GM21360 (cell line): Measurements from ENCODE around the gene CSH1.
"Not testable (repeated sequence)": the region's sequence is repeated elsewhere in the genome, so short reads cannot be mapped to it uniquely, and the experiment has no call there.

ENCODE experiments used
- ATAC-seq: cut with Tn5 transposase; IDR thresholded peaks from one replicate; pipeline ENCODE4 v1.9.1; 2021; ENCODE audit warnings: mild to moderate bottlenecking, moderate library complexity; ENCODE audit not compliant: unreplicated experiment

CSH1 gene

GRCh38 chr17:63871646-63872365, 24.6 kb downstream of the CSH1 start:
- not testable (repeated sequence) for ATAC-seq

- ATAC-seq = not testable (repeated sequence)
These were observed 26.1 kb downstream of the CSH1 start for GRCh38 chr17:63870292-63870665.

DNA sequence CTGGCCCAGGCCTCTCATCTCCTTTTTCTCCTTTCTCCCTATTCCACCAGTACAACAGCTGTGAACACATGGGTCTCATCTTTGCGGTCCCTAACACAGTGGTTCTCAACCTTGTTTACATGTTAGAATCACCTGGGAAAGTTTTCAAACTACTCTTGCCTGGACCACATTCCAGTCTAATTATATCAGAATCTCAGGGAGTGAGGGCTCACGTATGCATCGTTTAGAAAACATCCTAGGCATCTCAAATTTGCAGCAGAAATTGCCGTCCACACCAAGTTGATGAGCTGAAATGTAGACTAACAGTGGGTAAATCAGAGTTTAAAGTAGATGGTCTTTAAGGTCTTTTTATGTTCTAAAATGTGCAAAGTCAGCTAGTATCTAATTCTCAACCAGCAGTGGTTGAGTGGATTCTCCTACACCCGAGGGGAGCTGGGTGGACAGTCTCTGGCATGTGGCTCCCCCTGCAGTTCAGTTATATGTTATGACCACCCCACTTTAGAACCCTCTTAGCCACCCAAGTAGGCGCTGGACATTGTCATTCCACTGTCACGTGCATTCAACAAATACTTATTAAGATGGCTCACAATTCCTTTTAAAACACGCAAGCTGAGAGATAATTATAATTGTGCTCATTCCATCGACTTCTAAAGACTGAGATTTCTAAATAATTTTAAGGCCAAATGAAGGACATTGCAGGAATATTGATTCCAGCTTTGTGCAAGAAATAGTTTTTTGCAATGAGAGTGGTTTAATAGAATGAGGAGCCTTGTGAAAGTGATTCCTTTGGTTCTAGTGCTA, 26.7 kb downstream of the CSH1 start:
- not testable (repeated sequence) for ATAC-seq

DNA sequence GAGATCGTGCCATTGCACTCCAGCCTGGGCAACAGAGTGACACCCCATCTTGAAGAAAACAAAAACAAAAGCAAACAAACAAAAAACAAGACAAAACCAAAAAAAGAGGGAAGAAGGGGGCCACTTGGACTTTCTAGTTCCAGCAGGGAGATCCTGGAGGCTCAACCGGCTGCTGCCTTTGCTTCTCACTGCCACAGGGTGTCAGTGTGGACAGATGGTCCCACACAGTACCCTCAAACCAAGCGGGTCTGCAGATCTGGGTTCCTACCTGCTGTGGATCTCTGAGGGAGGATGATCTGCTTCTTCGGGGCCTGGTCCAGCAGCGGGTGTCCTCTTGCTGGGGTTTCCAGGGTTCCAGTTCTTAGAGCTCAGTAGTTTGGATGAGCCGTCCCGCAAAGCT, 29.7 kb downstream of the CSH1 start:
- not testable (repeated sequence) for ATAC-seq

- no peak for ATAC-seq
These were observed 37.1 kb downstream of the CSH1 start for GRCh38 chr17:63859257-63859656.

DNA sequence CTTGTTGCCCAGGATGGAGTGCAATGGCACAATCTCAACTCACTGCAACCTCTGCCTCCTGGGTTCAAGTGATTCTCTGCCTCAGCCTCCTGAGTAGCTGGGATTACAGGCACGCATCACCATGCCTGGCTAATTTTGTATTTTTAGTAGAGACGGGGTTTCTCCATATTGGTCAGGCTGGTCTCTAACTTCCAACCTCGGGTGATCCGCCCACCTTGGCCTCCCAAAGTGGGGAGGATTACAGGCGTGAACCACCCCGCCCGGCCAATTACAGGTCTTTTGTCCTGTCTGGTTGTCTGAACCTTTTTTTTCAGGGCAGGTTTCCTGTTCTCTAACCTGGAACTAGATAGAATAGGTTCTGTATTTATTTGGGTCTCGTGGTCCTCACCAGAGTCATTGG, 39.9 kb downstream of the CSH1 start:
- not testable (repeated sequence) for ATAC-seq

DNA sequence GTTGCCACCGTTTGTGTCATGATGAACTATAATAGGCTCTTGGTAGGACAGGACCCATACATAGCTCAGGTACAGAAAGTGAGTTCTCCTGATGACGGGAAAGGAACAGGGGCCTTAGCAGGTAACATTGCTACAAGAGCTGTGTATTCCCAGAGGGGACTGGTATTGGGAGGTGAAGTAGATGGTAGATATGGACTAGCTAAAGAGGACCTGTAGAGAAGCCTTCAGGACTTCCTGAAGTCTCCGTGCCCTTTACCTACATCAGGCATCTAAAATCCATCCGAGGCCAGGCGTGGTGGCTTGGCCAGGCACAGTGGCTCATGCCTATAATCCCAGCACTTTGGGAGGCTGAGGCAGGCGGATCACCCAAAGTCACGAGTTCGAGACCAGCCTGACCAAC, 41.2 kb downstream of the CSH1 start:
- ATAC-seq = no peak

GRCh38 chr17:63854709-63855108, 41.7 kb downstream of the CSH1 start:
- ATAC-seq = no peak

GRCh38 chr17:63853260-63853659, 43.1 kb downstream of the CSH1 start:
- no peak for ATAC-seq

DNA sequence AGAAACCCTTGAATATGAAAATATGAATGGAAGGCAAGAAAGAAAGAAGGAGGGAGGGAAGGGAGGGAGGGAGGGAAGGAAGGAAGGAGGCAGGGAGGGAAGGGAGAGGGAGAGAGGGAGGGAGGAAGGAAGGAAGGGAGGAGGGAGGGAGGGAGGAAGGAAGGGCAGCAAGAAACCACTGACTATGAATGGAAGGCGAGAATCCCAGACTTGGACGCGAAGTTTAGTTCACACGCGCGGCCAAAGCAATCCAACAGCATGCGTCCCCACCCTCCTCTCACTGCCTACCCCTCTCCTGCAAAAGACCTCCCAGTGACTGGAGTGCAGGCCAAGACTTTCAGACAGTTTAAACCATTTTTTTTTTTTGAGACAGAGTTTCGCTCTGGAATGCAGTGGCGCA, 46.0 kb downstream of the CSH1 start:
- no peak for ATAC-seq

- ATAC-seq = peak; percentile 60
These were observed 47.3 kb downstream of the CSH1 start for GRCh38 chr17:63848834-63849689.

DNA sequence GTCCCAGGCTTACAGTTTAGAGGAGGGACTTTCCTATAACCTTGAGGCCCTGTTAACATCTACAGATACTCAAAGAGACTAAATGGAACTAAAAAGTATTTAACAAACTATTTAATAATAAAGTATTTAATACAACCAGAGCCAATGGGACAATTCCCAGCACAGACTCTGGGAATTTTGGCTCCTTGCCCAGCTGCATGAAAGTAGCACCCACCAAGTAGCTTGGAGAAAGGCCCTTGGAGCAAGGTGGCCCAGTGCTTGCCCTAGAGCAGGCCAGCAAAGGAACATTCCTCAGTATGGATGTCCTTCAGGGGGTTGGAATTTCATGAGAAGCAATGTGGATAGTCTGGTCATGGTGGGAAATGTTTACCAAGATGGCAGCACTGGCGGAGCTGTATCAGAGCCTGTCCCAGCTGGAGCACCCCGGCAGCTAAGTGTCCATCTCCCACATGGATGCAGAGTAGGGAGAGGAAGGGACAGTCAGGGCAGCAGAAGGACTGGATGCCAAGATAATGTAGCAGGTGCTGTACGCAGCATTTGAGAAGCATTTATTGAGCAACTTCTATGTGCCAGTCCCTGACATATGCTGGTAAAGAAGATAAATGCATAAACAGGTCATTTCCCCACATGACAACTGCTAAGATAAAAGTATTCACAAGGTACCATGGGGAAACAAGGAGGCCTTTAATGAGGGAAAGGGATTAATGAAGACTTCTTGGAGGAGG, 48.7 kb downstream of the CSH1 start:
- ATAC-seq = no peak

DNA sequence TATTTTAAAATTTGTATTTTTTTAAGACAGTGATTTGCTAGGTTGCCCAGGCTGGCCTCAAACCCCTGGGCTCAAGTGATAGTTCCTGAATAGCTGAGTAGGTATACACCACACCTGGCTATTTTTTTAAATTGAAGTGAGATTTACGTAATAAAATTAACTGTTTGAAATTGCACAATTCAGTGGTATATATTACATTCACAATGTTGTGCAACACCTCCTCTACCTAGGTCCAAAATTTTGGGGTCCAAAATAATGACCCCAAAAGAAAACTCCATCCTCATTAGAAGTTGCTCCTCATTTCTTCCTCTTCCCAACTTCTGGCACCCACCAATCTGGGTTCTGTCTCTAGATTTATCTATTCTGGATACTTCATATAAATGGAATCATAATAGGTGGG, 50.9 kb downstream of the CSH1 start:
- no peak for ATAC-seq
